OCI-LY7 (cell line): ENCODE results near the gene TPSD1. TPM values are rescaled to one million over a fixed set of nuclear protein-coding genes. Genes with fewer than 3 reads are reported as not detected.
"Not testable (repeated sequence)": the region's sequence is repeated elsewhere in the genome, so short reads cannot be mapped to it uniquely, and the experiment has no call there.

ENCODE experiments used
- BruUV-seq: library from RNA; stranded (reverse); fragments of 400-500 nt; replicated peaks from 2 replicates; lab custom pipeline; 2021; lab: Mats Ljungman, UMichigan
- CTCF ChIA-PET: fragments of 300-600 bp; sonication (Branson Sonifier 250); formaldehyde crosslinking; loops from one replicate; lab custom pipeline; 2022; ENCODE audit warnings: antibody characterized with exemption; ENCODE audit not compliant: unreplicated experiment; lab: Charles Lee
- POLR2A ChIA-PET: fragments of 300-600 bp; sonication (Branson Sonifier 250); formaldehyde crosslinking; loops from one replicate; lab custom pipeline; 2022; ENCODE audit warnings: antibody characterized with exemption; lab: Charles Lee
- DNase-seq: peaks from one replicate; pipeline ENCODE4 v3.0.0-alpha.2; 2015; ENCODE audit warnings: low spot score
- H2AFZ ChIP-seq: fragments of 200-600 bp; sonication (generic), shearing (Covaris generic); 2 replicates; pipeline ENCODE4 v1.6.1; 2014; ENCODE audit warnings: mild to moderate bottlenecking, antibody characterized with exemption, low read length, moderate library complexity
- H3K27ac ChIP-seq: fragments of 200-600 bp; sonication (generic); 2 replicates; pipeline ENCODE4 v1.5.1; 2014; ENCODE audit warnings: mixed run types, low read depth, mild to moderate bottlenecking, moderate library complexity, low read length, inconsistent platforms; ENCODE audit not compliant: poor library complexity, severe bottlenecking
- H3K36me3 ChIP-seq: fragments of 200-600 bp; sonication (generic); 2 replicates; pipeline ENCODE4 v1.6.1; 2014; ENCODE audit warnings: mild to moderate bottlenecking, antibody characterized with exemption, low read length, moderate library complexity, mixed read lengths; ENCODE audit not compliant: insufficient read depth
- H3K4me1 ChIP-seq: fragments of 200-600 bp; sonication (generic); 2 replicates; pipeline ENCODE4 v1.5.1; 2014; ENCODE audit warnings: mild to moderate bottlenecking, low read length; ENCODE audit not compliant: insufficient read depth, poor library complexity, severe bottlenecking
- H3K4me2 ChIP-seq: fragments of 200-600 bp; sonication (generic); 2 replicates; pipeline ENCODE4 v1.6.1; 2014; ENCODE audit warnings: mild to moderate bottlenecking, low read length
- H3K4me3 ChIP-seq: fragments of 200-600 bp; sonication (generic); 2 replicates; pipeline ENCODE4 v1.5.1; 2014; ENCODE audit warnings: mild to moderate bottlenecking, low read depth, low read length; ENCODE audit not compliant: poor library complexity, severe bottlenecking
- H3K79me2 ChIP-seq: fragments of 200-600 bp; sonication (generic); 2 replicates; pipeline ENCODE4 v1.6.1; 2016; ENCODE audit warnings: low read depth, mild to moderate bottlenecking, low read length, moderate library complexity, mixed read lengths; ENCODE audit not compliant: insufficient read depth
- H3K9me2 ChIP-seq: fragments of 200-600 bp; sonication (generic); 2 replicates; pipeline ENCODE4 v1.6.1; 2016; ENCODE audit warnings: mild to moderate bottlenecking, low read length, mixed read lengths; ENCODE audit not compliant: insufficient read depth
- H3K9me3 ChIP-seq: fragments of 200-600 bp; sonication (generic); 2 replicates; pipeline ENCODE4 v1.6.1; 2014; ENCODE audit warnings: mild to moderate bottlenecking, mixed run types, low read length, mixed read lengths
- H4K20me1 ChIP-seq: fragments of 200-600 bp; sonication (generic); 2 replicates; pipeline ENCODE4 v1.6.1; 2014; ENCODE audit warnings: mild to moderate bottlenecking, antibody characterized with exemption, low read length, moderate library complexity, mixed read lengths; ENCODE audit not compliant: insufficient read depth
- EZH2phosphoT487 ChIP-seq: fragments of 200-600 bp; sonication (generic); IDR thresholded peaks from 2 replicates; pipeline ENCODE4 v1.6.1; 2018; ENCODE audit warnings: low read depth, borderline replicate concordance, mild to moderate bottlenecking, mixed run types, antibody characterized with exemption, low read length, moderate library complexity, mixed read lengths
- intact Hi-C: fragments of 100-400 bp; cut with micrococcal nuclease; formaldehyde crosslinking; loops from one replicate; pipeline ENCODE4 v1.10.0; 2022; ENCODE audit not compliant: unreplicated experiment
- total RNA-seq, 2 experiments: library from RNA; depleted of rRNA in 1 of 2; stranded (reverse); fragments of >200 nt in 1 of 2; shearing (Covaris generic) in 1 of 2; gene quantifications; 2 replicates each; pipeline ENCODE4 v1.2.3, GENCODE V29; 2014 to 2022
- TF ChIP-seq, protein P1 (sequence below): fragments of 200-600 bp; sonication (generic); conservative IDR thresholded peaks from 2 replicates; pipeline ENCODE4 v1.5.1; 2014; ENCODE audit warnings: mild to moderate bottlenecking, antibody characterized with exemption, low read length, moderate library complexity, mixed read lengths

The TPSD1 gene
- total RNA-seq, 2 experiments from 2014 or later = not detected

DNA sequence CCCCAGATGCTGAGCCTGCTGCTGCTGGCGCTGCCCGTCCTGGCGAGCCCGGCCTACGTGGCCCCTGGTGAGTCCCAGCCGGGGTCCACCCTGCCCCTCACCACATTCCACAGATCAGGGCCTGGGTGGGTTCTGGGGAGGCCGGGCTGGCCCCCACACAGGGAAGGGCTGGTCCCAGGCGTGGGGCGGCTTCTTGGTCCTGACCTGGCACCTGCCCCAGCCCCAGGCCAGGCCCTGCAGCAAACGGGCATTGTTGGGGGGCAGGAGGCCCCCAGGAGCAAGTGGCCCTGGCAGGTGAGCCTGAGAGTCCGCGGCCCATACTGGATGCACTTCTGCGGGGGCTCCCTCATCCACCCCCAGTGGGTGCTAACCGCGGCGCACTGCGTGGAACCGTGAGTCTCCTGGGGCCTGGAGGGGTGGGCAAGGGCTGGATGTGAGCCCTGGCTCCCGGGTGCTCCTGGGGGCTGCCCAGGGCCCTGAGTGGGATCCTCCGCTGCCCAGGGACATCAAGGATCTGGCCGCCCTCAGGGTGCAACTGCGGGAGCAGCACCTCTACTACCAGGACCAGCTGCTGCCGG, 516 bp downstream of the TPSD1 start:
- H3K79me2 ChIP-seq, H3K9me3 ChIP-seq, BruUV-seq, H3K4me2 ChIP-seq, POLR2A ChIA-PET, H3K27ac ChIP-seq, CTCF ChIA-PET, intact Hi-C loops, H3K36me3 ChIP-seq, H3K4me3 ChIP-seq, DNase-seq, H4K20me1 ChIP-seq, H3K4me1 ChIP-seq, H3K9me2 ChIP-seq, H2AFZ ChIP-seq: not testable (repeated sequence)

DNA sequence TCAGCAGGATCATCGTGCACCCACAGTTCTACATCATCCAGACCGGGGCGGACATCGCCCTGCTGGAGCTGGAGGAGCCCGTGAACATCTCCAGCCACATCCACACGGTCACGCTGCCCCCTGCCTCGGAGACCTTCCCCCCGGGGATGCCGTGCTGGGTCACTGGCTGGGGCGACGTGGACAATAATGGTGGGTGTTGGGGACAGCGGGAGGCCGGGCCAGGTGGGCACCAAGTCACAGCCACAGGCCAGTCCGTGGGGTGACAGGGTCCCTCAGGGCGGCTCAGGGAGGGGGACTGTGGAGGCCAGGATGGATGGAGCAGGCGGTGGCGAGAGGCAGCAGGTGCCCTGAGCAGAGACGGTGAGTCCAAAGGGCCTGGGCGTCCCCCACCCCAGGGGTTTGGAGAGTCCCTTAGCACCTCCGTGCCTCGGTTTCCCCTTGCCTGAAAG, 1.0 kb downstream of the TPSD1 start:
- CTCF ChIA-PET = no interaction called here
- TF ChIP-seq, protein P1, sequence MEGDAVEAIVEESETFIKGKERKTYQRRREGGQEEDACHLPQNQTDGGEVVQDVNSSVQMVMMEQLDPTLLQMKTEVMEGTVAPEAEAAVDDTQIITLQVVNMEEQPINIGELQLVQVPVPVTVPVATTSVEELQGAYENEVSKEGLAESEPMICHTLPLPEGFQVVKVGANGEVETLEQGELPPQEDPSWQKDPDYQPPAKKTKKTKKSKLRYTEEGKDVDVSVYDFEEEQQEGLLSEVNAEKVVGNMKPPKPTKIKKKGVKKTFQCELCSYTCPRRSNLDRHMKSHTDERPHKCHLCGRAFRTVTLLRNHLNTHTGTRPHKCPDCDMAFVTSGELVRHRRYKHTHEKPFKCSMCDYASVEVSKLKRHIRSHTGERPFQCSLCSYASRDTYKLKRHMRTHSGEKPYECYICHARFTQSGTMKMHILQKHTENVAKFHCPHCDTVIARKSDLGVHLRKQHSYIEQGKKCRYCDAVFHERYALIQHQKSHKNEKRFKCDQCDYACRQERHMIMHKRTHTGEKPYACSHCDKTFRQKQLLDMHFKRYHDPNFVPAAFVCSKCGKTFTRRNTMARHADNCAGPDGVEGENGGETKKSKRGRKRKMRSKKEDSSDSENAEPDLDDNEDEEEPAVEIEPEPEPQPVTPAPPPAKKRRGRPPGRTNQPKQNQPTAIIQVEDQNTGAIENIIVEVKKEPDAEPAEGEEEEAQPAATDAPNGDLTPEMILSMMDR = no peak
- TF ChIP-seq EZH2phosphoT487 = no peak
- Histone ChIP-seq H2AFZ (no peak overlapping the region), H3K79me2 (no peaks in the 10 kb centered on the region), H3K9me2 (no peaks in the 10 kb centered on the region), H3K27ac (no peak overlapping the region), H3K4me2 (no peak overlapping the region), H3K4me3 (no peak overlapping the region), H3K9me3 (no peaks in the 10 kb centered on the region), H4K20me1 (no peaks in the 10 kb centered on the region), H3K4me1 (no peaks in the 10 kb centered on the region), H3K36me3 (no peaks in the 10 kb centered on the region)
- intact Hi-C loops = no loop called here
- no peak for DNase-seq
- BruUV-seq = no TSS peak
- POLR2A ChIA-PET = no interaction called here

DNA sequence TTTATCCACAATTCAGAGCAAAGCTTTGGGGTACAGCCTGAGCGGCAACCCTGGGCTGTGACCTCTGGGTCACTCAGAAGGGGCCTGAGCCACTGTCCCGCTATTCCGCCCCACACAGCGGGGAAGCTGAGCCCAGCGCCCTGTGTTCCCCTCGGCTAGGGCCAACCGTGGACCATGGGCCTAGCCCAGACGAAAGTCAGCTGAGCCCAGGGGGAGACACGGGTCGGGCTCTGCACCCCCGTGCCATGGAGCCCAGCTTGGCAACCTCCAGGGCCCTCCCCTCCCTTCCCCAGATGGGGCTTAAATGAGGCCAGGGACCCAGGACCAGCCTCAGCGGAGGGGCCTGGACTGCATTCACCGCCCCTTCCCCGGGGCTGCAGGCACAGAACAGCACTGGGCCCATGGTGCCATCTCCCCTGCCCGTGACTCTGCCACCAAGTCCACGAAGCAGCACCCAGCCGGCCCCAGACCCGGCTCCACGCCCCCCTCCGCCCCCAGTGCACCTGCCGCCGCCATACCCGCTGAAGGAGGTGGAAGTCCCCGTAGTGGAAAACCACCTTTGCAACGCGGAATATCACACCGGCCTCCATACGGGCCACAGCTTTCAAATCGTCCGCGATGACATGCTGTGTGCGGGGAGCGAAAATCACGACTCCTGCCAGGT, 1.8 kb downstream of the TPSD1 start:
- Histone ChIP-seq H3K4me2 (no peak overlapping the region), H3K9me3 (no peaks in the 10 kb centered on the region), H3K36me3 (no peaks in the 10 kb centered on the region), H3K27ac (no peak overlapping the region), H3K79me2 (no peaks in the 10 kb centered on the region), H4K20me1 (no peaks in the 10 kb centered on the region), H2AFZ (no peak overlapping the region), H3K4me1 (no peaks in the 10 kb centered on the region), H3K9me2 (no peaks in the 10 kb centered on the region), H3K4me3 (no peak overlapping the region)
- TF ChIP-seq EZH2phosphoT487 = no peak
- TF ChIP-seq, protein P1 = no peak
- no TSS peak for BruUV-seq
- ChIA-PET CTCF (no interaction called here), POLR2A (no interaction called here)
- intact Hi-C loops = no loop called here
- DNase-seq = no peak
